Stimulated activated CD4-positive, alpha-beta T cell treated with anti-CD3 and anti-CD28 coated beads, Interleukin-12 subunit alpha, Interleukin-12 subunit beta, amount 100 ng/mL, for 4 hours (primary cell): Measurements from ENCODE around the gene ZNF546.
"Not testable (repeated sequence)": the region's sequence is repeated elsewhere in the genome, so short reads cannot be mapped to it uniquely, and the experiment has no call there.

Experiments
- DNase-seq: peaks from one replicate; pipeline ENCODE4 v3.0.0-alpha.2; 2020

Gene ZNF546

GRCh38 chr19:39987167-39987566 is 9.7 kb upstream of the ZNF546 start:
- no peak for DNase-seq

- DNase-seq = no peak
Measured at GRCh38 chr19:39987596-39987995, 9.3 kb upstream of the ZNF546 start.

GRCh38 chr19:39993605-39994004 is 3.3 kb upstream of the ZNF546 start:
- no peak for DNase-seq

- DNase-seq = no peak
Measured at GRCh38 chr19:39994361-39994760, 2.5 kb upstream of the ZNF546 start.

- no peak for DNase-seq
Measured at GRCh38 chr19:39995794-39996193, 1.1 kb upstream of the ZNF546 start.

- DNase-seq = no peak
Measured at GRCh38 chr19:39996218-39996810, 546 bp upstream of the ZNF546 start.

GRCh38 chr19:39997638-39998216 is 867 bp downstream of the ZNF546 start:
- no peak for DNase-seq

- DNase-seq = no peak
Measured at GRCh38 chr19:39998501-39998900, 1.6 kb downstream of the ZNF546 start.

- no peak for DNase-seq
Measured at GRCh38 chr19:40005691-40006272, 8.9 kb downstream of the ZNF546 start.

- DNase-seq = no peak
Measured at GRCh38 chr19:40006273-40006691, 9.4 kb downstream of the ZNF546 start.

GRCh38 chr19:40009674-40010073 is 12.8 kb downstream of the ZNF546 start:
- no peak for DNase-seq

- DNase-seq = no peak
Measured at GRCh38 chr19:40013991-40014390, 17.1 kb downstream of the ZNF546 start.

- DNase-seq = no peak
Measured at GRCh38 chr19:40023969-40024368, 27.1 kb downstream of the ZNF546 start.

- DNase-seq = no peak
Measured at GRCh38 chr19:40025938-40026596, 29.2 kb downstream of the ZNF546 start.

- no peak for DNase-seq
Measured at GRCh38 chr19:40026597-40026970, 29.7 kb downstream of the ZNF546 start.

GRCh38 chr19:40033989-40034560 is 37.2 kb downstream of the ZNF546 start:
- DNase-seq = no peak

GRCh38 chr19:40035996-40036395 is 39.1 kb downstream of the ZNF546 start:
- DNase-seq = no peak

- not testable (repeated sequence) for DNase-seq
Measured at GRCh38 chr19:40038047-40038446, 41.2 kb downstream of the ZNF546 start.

GRCh38 chr19:40041718-40042117 is 44.9 kb downstream of the ZNF546 start:
- DNase-seq = not testable (repeated sequence)

- no peak for DNase-seq
Measured at GRCh38 chr19:40053491-40053890, 56.6 kb downstream of the ZNF546 start.

GRCh38 chr19:40054632-40055031 is 57.8 kb downstream of the ZNF546 start:
- no peak for DNase-seq

- no peak for DNase-seq
Measured at GRCh38 chr19:40055049-40055448, 58.2 kb downstream of the ZNF546 start.

GRCh38 chr19:40055832-40056504 is 59.1 kb downstream of the ZNF546 start, which contains the start of gene ZNF780B:
Gene ZNF780B, minus strand, starts transcription at chr19:40056231. Its CDS starts 5,899 bp downstream, at chr19:40050332.
- DNase-seq = peak; percentile 55
